Endodermal cell (in vitro differentiated cells): Measurements from ENCODE around the gene PLCXD3. TPM values are rescaled to one million over a fixed set of nuclear protein-coding genes. Genes with fewer than 3 reads are reported as not detected.

Experiments
- DNase-seq: peaks from one replicate; pipeline ENCODE4 v3.0.0-alpha.2; 2017
- H3K27ac ChIP-seq: 2 replicates; pipeline ENCODE4 v1.5.1; 2013; ENCODE audit warnings: mild to moderate bottlenecking, low read depth, low read length, moderate library complexity
- H3K27me3 ChIP-seq: 2 replicates; pipeline ENCODE4 v1.6.1; 2013; ENCODE audit warnings: mild to moderate bottlenecking, low read length, moderate library complexity; ENCODE audit not compliant: insufficient read depth, control insufficient read depth, poor library complexity, severe bottlenecking
- H3K36me3 ChIP-seq: 2 replicates; pipeline ENCODE4 v1.7.0; 2013; ENCODE audit warnings: mild to moderate bottlenecking, low read length, moderate library complexity; ENCODE audit not compliant: control insufficient read depth, insufficient read depth
- H3K4me1 ChIP-seq: one replicate; pipeline ENCODE4 v1.7.0; 2013; ENCODE audit warnings: low read length; ENCODE audit not compliant: control insufficient read depth, insufficient read depth
- H3K4me3 ChIP-seq: 2 replicates; pipeline ENCODE4 v1.5.1; 2013; ENCODE audit warnings: mild to moderate bottlenecking, low read length, moderate library complexity
- H3K9ac ChIP-seq: 2 replicates; pipeline ENCODE4 v1.6.1; 2013; ENCODE audit warnings: mild to moderate bottlenecking, low read length, moderate library complexity; ENCODE audit not compliant: poor library complexity, severe bottlenecking; ENCODE audit errors: extremely low read depth
- H3K9me3 ChIP-seq: 2 replicates; pipeline ENCODE4 v1.6.1; 2013; ENCODE audit warnings: mild to moderate bottlenecking, low read length, moderate library complexity; ENCODE audit not compliant: control insufficient read depth
- H3K27ac Mint-ChIP-seq: 2 replicates; pipeline ENCODE4 v1.8.0; 2020; ENCODE audit warnings: mixed read lengths
- H3K27me3 Mint-ChIP-seq: 2 replicates; pipeline ENCODE4 v1.8.0; 2021; ENCODE audit warnings: mild to moderate bottlenecking, mixed read lengths; ENCODE audit not compliant: insufficient read depth
- H3K36me3 Mint-ChIP-seq: 2 replicates; pipeline ENCODE4 v1.8.0; 2020; ENCODE audit warnings: low read depth, mixed read lengths
- H3K4me1 Mint-ChIP-seq: 2 replicates; pipeline ENCODE4 v1.8.0; 2020; ENCODE audit warnings: mixed read lengths
- H3K4me3 Mint-ChIP-seq: 2 replicates; pipeline ENCODE4 v1.8.0; 2020; ENCODE audit warnings: mild to moderate bottlenecking, moderate library complexity, mixed read lengths
- H3K9me3 Mint-ChIP-seq: 2 replicates; pipeline ENCODE4 v1.8.0; 2020; ENCODE audit warnings: mild to moderate bottlenecking, mixed read lengths
- WGBS, 2 experiments: methylation state at CpG; one replicate each; pipeline versions ENCODE4 v1.1.5 to v1.1.7; 2013; ENCODE audit warnings: missing lambda C conversion rate in 2 of 2, mixed read lengths in 1 of 2; ENCODE audit not compliant: insufficient coverage in 1 of 2, insufficient read length in 1 of 2; 5-methylcytosine and 5-hydroxymethylcytosine counted together
- total RNA-seq, 2 donors: library from RNA; stranded (reverse); fragmentation: NEBNext Ultra II Directional in 1 of 2; extraction: Animal tissue kit (Norgen Biotek cat#: 25700) in 1 of 2; gene quantifications; 2 replicates in 1 of 2; 3 replicates in 1 of 2; pipeline ENCODE4 v1.2.1, GENCODE V29; 2021
- TF ChIP-seq, protein P1 (sequence below): fragments of 200-600 bp; sonication (generic); conservative IDR thresholded peaks from 2 replicates; pipeline ENCODE4 v1.5.0; 2021; ENCODE audit warnings: antibody characterized with exemption, mild to moderate bottlenecking

Gene PLCXD3
- total RNA-seq, 2 donors from 2014 or later = 41.8 to 43.3 TPM

DNA sequence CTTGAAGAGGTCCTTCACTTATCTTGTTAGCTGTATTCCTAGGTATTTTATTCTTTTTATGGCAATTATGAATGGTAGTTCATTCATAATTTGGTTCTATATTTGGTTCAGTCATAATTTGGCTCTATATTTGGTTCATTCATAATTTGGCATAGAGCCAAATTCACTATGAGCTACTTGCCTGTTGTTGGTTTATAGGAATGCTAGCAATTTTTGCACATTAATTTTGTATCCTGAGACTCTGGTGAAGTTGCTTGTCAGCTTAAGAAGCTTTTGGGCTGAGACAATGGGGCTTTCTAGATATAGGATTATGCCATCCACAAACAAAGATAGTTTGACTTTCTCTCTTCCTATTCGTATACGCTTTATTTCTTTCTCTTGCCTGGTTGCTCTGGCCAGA lies 142.2 kb downstream of the PLCXD3 start:
- Histone ChIP-seq H3K4me3 (no peak overlapping the region), H3K27me3 (no peaks in the 10 kb centered on the region), H3K36me3 (no peaks in the 10 kb centered on the region), H3K9me3 (no peaks in the 10 kb centered on the region), H3K27ac (no peak overlapping the region), H3K9ac (no peak overlapping the region), H3K4me1 (peaks cover 15% of the 10 kb centered on the region)
- DNase-seq = no peak
- TF ChIP-seq, protein P1, sequence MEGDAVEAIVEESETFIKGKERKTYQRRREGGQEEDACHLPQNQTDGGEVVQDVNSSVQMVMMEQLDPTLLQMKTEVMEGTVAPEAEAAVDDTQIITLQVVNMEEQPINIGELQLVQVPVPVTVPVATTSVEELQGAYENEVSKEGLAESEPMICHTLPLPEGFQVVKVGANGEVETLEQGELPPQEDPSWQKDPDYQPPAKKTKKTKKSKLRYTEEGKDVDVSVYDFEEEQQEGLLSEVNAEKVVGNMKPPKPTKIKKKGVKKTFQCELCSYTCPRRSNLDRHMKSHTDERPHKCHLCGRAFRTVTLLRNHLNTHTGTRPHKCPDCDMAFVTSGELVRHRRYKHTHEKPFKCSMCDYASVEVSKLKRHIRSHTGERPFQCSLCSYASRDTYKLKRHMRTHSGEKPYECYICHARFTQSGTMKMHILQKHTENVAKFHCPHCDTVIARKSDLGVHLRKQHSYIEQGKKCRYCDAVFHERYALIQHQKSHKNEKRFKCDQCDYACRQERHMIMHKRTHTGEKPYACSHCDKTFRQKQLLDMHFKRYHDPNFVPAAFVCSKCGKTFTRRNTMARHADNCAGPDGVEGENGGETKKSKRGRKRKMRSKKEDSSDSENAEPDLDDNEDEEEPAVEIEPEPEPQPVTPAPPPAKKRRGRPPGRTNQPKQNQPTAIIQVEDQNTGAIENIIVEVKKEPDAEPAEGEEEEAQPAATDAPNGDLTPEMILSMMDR = no peak
- WGBS, 2 experiments = 93% methylated on average over 2 of the region's 2 CpGs; no CpG with 5 or more reads in 1 of the 2 experiments
- H3K4me1 Mint-ChIP-seq = peaks cover 31% of the 10 kb centered on the region
- no peak overlapping the region for H3K27ac Mint-ChIP-seq
- peaks cover 31% of the 10 kb centered on the region for H3K36me3 Mint-ChIP-seq
- H3K27me3 Mint-ChIP-seq = no peaks in the 10 kb centered on the region
- no peaks in the 10 kb centered on the region for H3K9me3 Mint-ChIP-seq
- H3K4me3 Mint-ChIP-seq = no peak overlapping the region

DNA sequence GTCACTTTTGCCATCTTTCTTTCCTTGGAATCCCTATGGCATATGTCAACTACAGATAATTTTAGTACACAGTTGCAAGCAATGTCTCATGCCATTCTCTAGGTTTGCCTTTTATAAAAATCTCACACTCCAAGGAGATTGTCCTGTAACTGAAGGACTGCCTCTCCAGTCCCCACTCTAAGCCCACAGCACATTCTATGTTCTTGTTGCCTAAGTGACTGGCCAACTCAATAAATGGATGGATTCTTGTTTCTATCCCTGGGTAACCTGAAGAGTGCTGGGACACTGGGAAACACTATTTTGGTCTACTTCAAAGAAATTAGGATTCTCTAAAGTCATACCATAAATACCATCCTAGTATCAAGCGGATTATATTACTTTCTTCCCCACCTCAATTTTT lies 145.0 kb downstream of the PLCXD3 start:
- 0% methylated on average over 1 of the region's 1 CpG for WGBS, 2 experiments
- DNase-seq = no peak
- H3K9me3 Mint-ChIP-seq = no peaks in the 10 kb centered on the region
- no peak overlapping the region for H3K9ac ChIP-seq
- peaks cover 19% of the 10 kb centered on the region for H3K4me1 Mint-ChIP-seq
- no peak overlapping the region for H3K27ac ChIP-seq
- peaks cover under 1% of the 10 kb centered on the region for H3K9me3 ChIP-seq
- H3K36me3 Mint-ChIP-seq = peaks cover 32% of the 10 kb centered on the region
- H3K4me3 ChIP-seq = no peak overlapping the region
- no peaks in the 10 kb centered on the region for H3K27me3 ChIP-seq
- H3K36me3 ChIP-seq = no peaks in the 10 kb centered on the region
- H3K4me3 Mint-ChIP-seq = no peak overlapping the region
- H3K4me1 ChIP-seq = peaks cover 15% of the 10 kb centered on the region
- TF ChIP-seq, protein P1 = no peak
- H3K27me3 Mint-ChIP-seq = no peaks in the 10 kb centered on the region
- H3K27ac Mint-ChIP-seq = no peak overlapping the region

DNA sequence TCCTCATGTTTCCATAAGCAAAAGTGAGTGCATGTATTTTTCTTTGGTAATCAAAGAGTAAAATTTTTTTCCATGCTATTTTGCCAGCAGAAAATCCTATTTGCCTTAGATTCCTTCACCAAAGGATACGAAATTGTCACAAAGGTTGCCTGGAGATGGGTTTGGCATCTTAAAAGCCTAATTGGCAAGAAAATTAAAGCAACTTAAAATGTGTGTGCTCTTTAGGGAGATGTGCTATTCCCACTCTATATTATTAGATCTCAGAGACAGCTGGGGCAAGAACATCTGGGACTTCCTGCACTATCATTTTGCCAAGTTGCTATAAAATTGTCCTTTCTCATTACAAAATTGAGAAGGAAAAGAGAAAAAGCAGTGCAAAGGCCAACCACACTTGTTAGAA lies 146.1 kb downstream of the PLCXD3 start:
- no peak overlapping the region for H3K4me3 Mint-ChIP-seq
- Histone ChIP-seq H3K27ac (no peak overlapping the region), H3K27me3 (no peaks in the 10 kb centered on the region), H3K9me3 (peaks cover 10% of the 10 kb centered on the region), H3K4me1 (peaks cover 15% of the 10 kb centered on the region), H3K36me3 (no peaks in the 10 kb centered on the region), H3K4me3 (no peak overlapping the region), H3K9ac (no peak overlapping the region)
- no peak for DNase-seq
- TF ChIP-seq, protein P1 = no peak
- 92% methylated on average over 1 of the region's 1 CpG; no CpG with 5 or more reads in 1 of the 2 experiments for WGBS, 2 experiments
- H3K36me3 Mint-ChIP-seq = peaks cover 37% of the 10 kb centered on the region
- H3K9me3 Mint-ChIP-seq = peaks cover 8% of the 10 kb centered on the region
- no peaks in the 10 kb centered on the region for H3K27me3 Mint-ChIP-seq
- H3K27ac Mint-ChIP-seq = no peak overlapping the region
- H3K4me1 Mint-ChIP-seq = peaks cover 18% of the 10 kb centered on the region
